H9 (cell line): ENCODE data around the gene BORA. TPM values are rescaled to one million over a fixed set of nuclear protein-coding genes. Genes with fewer than 3 reads are reported as not detected.

Source experiments
- DNase-seq: peaks from one replicate; pipeline ENCODE4 v3.0.0-alpha.2; 2017
- H2AFZ ChIP-seq: one replicate; pipeline ENCODE4 v1.6.1; 2013; ENCODE audit warnings: mild to moderate bottlenecking, low read length, control low read depth, moderate library complexity
- H2AK5ac ChIP-seq: 2 replicates; pipeline ENCODE4 v1.6.1; 2013; ENCODE audit warnings: low read length, control low read depth, mixed read lengths; ENCODE audit not compliant: insufficient read length
- H2BK120ac ChIP-seq: one replicate; pipeline ENCODE4 v1.6.1; 2013; ENCODE audit warnings: low read depth, mild to moderate bottlenecking, low read length, control low read depth, inconsistent platforms; ENCODE audit not compliant: poor library complexity, severe bottlenecking
- H2BK12ac ChIP-seq: 2 replicates; pipeline ENCODE4 v1.6.1; 2013; ENCODE audit warnings: low read length, control low read depth, mixed read lengths, low read depth; ENCODE audit not compliant: insufficient read length
- H2BK15ac ChIP-seq: 2 replicates; pipeline ENCODE4 v1.6.1; 2013; ENCODE audit warnings: low read depth, low read length, control low read depth
- H2BK20ac ChIP-seq: one replicate; pipeline ENCODE4 v1.6.1; 2013; ENCODE audit warnings: low read depth, mild to moderate bottlenecking, low read length, control low read depth, inconsistent platforms; ENCODE audit not compliant: poor library complexity, severe bottlenecking
- H2BK5ac ChIP-seq: 2 replicates; pipeline ENCODE4 v1.6.1; 2013; ENCODE audit warnings: low read length, control low read depth, mixed read lengths; ENCODE audit not compliant: insufficient read length
- H3K14ac ChIP-seq: 2 replicates; pipeline ENCODE4 v1.6.1; 2013; ENCODE audit warnings: low read length, control low read depth; ENCODE audit not compliant: insufficient read depth
- H3K18ac ChIP-seq: 2 replicates; pipeline ENCODE4 v1.6.1; 2013; ENCODE audit warnings: low read depth, mild to moderate bottlenecking, mixed read lengths, low read length, control low read depth; ENCODE audit not compliant: insufficient read length
- H3K23ac ChIP-seq: 2 replicates; pipeline ENCODE4 v1.6.1; 2013; ENCODE audit warnings: low read length, control low read depth, mixed read lengths, low read depth; ENCODE audit not compliant: insufficient read length
- H3K23me2 ChIP-seq: 2 replicates; pipeline ENCODE4 v1.6.1; 2013; ENCODE audit warnings: low read depth, mild to moderate bottlenecking, mixed read lengths, low read length, control low read depth; ENCODE audit not compliant: insufficient read length, poor library complexity, severe bottlenecking
- H3K27ac ChIP-seq: 2 replicates; pipeline ENCODE4 v1.5.1; 2013; ENCODE audit warnings: low read length, control low read depth, mixed read lengths, low read depth; ENCODE audit not compliant: insufficient read length
- H3K27me3 ChIP-seq: 2 replicates; pipeline ENCODE4 v1.6.1; 2013; ENCODE audit warnings: low read length, control low read depth, inconsistent platforms; ENCODE audit not compliant: insufficient read depth
- H3K4ac ChIP-seq: 2 replicates; pipeline ENCODE4 v1.6.1; 2013; ENCODE audit warnings: low read depth, mild to moderate bottlenecking, control low read depth, inconsistent platforms, low read length, moderate library complexity
- H3K4me1 ChIP-seq: 2 replicates; pipeline ENCODE4 v1.6.1; 2013; ENCODE audit warnings: low read length, control low read depth, inconsistent platforms; ENCODE audit not compliant: insufficient read depth
- H3K4me2 ChIP-seq: 2 replicates; pipeline ENCODE4 v1.6.1; 2013; ENCODE audit warnings: low read length, control low read depth, mixed read lengths; ENCODE audit not compliant: insufficient read length, insufficient read depth
- H3K56ac ChIP-seq: 2 replicates; pipeline ENCODE4 v1.6.1; 2013; ENCODE audit warnings: low read depth, mild to moderate bottlenecking, mixed read lengths, low read length, control low read depth; ENCODE audit not compliant: insufficient read length
- H3K79me1 ChIP-seq: 2 replicates; pipeline ENCODE4 v1.6.1; 2013; ENCODE audit warnings: low read depth, mild to moderate bottlenecking, moderate library complexity, low read length, control low read depth, inconsistent platforms; ENCODE audit not compliant: insufficient read depth, poor library complexity, severe bottlenecking
- H3K79me2 ChIP-seq: 2 replicates; pipeline ENCODE4 v1.6.1; 2013; ENCODE audit warnings: low read length, control low read depth, inconsistent platforms; ENCODE audit not compliant: insufficient read depth
- H3K9ac ChIP-seq: 2 replicates; pipeline ENCODE4 v1.6.1; 2013; ENCODE audit warnings: low read length, control low read depth, mixed read lengths; ENCODE audit not compliant: insufficient read length; ENCODE audit errors: extremely low read depth
- H3K9me3 ChIP-seq: one replicate; pipeline ENCODE4 v1.6.1; 2013; ENCODE audit warnings: low read depth, low read length, inconsistent platforms; ENCODE audit not compliant: control insufficient read depth
- H3T11ph ChIP-seq: one replicate; pipeline ENCODE4 v1.6.1; 2013; ENCODE audit warnings: mild to moderate bottlenecking, low read length, control low read depth, inconsistent platforms
- H4K20me1 ChIP-seq: one replicate; pipeline ENCODE4 v1.6.1; 2013; ENCODE audit not compliant: control insufficient read depth, insufficient read length, insufficient read depth
- H4K5ac ChIP-seq: 2 replicates; pipeline ENCODE4 v1.6.1; 2013; ENCODE audit warnings: low read depth, mild to moderate bottlenecking, mixed read lengths, low read length, control low read depth; ENCODE audit not compliant: insufficient read length
- H4K8ac ChIP-seq: replicated peaks from 2 replicates; pipeline ENCODE4 v1.6.1; 2013; ENCODE audit warnings: low read length, control low read depth, mixed read lengths, low read depth; ENCODE audit not compliant: insufficient read length
- H4K91ac ChIP-seq: 2 replicates; pipeline ENCODE4 v1.6.1; 2013; ENCODE audit warnings: low read depth, mild to moderate bottlenecking, moderate library complexity, mixed read lengths, low read length, control low read depth; ENCODE audit not compliant: insufficient read length
- H3K27ac Mint-ChIP-seq, 3 experiments: 2 replicates in 2 of 3; 3 replicates in 1 of 3; pipeline ENCODE4 v1.8.0; 2020 to 2021; ENCODE audit warnings: mixed read lengths in 3 of 3, mild to moderate bottlenecking in 1 of 3, moderate library complexity in 1 of 3
- H3K27me3 Mint-ChIP-seq: 2 replicates; pipeline ENCODE4 v1.8.0; 2021; ENCODE audit warnings: low read depth, mild to moderate bottlenecking, moderate library complexity, mixed read lengths
- H3K36me3 Mint-ChIP-seq, 3 experiments: 2 replicates in 2 of 3; 3 replicates in 1 of 3; pipeline ENCODE4 v1.8.0; 2020 to 2021; ENCODE audit warnings: low read depth in 3 of 3, mixed read lengths in 3 of 3; ENCODE audit not compliant: insufficient read depth in 1 of 3
- H3K4me1 Mint-ChIP-seq, 2 experiments: 2 replicates each; pipeline ENCODE4 v1.8.0; 2020; ENCODE audit warnings: mixed read lengths in 2 of 2
- H3K4me3 Mint-ChIP-seq, 2 experiments: 2 replicates in 1 of 2; 3 replicates in 1 of 2; pipeline ENCODE4 v1.8.0; 2020 to 2021; ENCODE audit warnings: mild to moderate bottlenecking in 2 of 2, mixed read lengths in 2 of 2, moderate library complexity in 1 of 2
- H3K9me3 Mint-ChIP-seq, 2 experiments: 2 replicates in 1 of 2; 3 replicates in 1 of 2; pipeline ENCODE4 v1.8.0; 2020; ENCODE audit warnings: mild to moderate bottlenecking in 2 of 2, mixed read lengths in 2 of 2, moderate library complexity in 1 of 2
- WGBS: extraction: QIAGEN DNeasy Blood & Tissue Kit; methylation state at CpG from one replicate; pipeline ENCODE4 v1.1.7; 2013; ENCODE audit warnings: missing lambda C conversion rate, low lambda C conversion rate, mixed read lengths; ENCODE audit not compliant: insufficient read length; ENCODE audit errors: extremely low coverage; 5-methylcytosine and 5-hydroxymethylcytosine counted together
- total RNA-seq: library from RNA; stranded (reverse); gene quantifications from 2 replicates; pipeline ENCODE4 v1.2.1, GENCODE V29; 2021
- TF ChIP-seq, protein P1 (sequence below): fragments of 200-600 bp; sonication (generic); conservative IDR thresholded peaks from 3 replicates; pipeline ENCODE4 v1.8.0; 2021; ENCODE audit warnings: antibody characterized with exemption, mild to moderate bottlenecking

Gene BORA
- total RNA-seq, 1 experiment from 2014 or later, result 16.5 TPM

DNA sequence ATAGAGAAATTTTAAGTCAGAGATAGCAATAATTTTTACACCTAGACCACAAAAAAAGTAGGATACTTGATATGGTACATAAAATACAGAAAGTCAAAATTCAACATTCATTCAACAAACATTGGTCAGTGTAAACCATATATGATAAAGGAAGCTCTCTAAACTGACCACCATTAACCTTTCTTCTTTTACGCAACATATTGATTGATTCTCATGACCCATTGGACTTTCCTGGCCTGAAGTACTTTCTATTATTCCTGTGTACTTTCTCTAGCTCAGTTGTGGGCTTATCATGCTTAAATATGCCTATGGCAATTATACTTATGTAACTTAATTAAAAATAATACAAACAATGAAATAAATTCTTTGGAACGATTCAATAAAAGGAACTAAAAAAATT, 64.9 kb downstream of the BORA start:
- no peak overlapping the region for H2BK15ac ChIP-seq
- H2BK120ac ChIP-seq, result no peak overlapping the region
- no peaks in the 10 kb centered on the region for H3K23me2 ChIP-seq
- H3K27ac Mint-ChIP-seq, result no peak overlapping the region
- H3K4me1 Mint-ChIP-seq, result no peaks in the 10 kb centered on the region
- H3K27me3 Mint-ChIP-seq, result no peaks in the 10 kb centered on the region
- no peak overlapping the region for H2BK20ac ChIP-seq
- H2AFZ ChIP-seq, result no peak overlapping the region
- no peak overlapping the region for H4K91ac ChIP-seq
- no peak overlapping the region for H3K9ac ChIP-seq
- no peak overlapping the region for H3K4ac ChIP-seq
- H3K9me3 Mint-ChIP-seq, result no peaks in the 10 kb centered on the region
- no peak overlapping the region for H3K23ac ChIP-seq
- TF ChIP-seq, protein P1, sequence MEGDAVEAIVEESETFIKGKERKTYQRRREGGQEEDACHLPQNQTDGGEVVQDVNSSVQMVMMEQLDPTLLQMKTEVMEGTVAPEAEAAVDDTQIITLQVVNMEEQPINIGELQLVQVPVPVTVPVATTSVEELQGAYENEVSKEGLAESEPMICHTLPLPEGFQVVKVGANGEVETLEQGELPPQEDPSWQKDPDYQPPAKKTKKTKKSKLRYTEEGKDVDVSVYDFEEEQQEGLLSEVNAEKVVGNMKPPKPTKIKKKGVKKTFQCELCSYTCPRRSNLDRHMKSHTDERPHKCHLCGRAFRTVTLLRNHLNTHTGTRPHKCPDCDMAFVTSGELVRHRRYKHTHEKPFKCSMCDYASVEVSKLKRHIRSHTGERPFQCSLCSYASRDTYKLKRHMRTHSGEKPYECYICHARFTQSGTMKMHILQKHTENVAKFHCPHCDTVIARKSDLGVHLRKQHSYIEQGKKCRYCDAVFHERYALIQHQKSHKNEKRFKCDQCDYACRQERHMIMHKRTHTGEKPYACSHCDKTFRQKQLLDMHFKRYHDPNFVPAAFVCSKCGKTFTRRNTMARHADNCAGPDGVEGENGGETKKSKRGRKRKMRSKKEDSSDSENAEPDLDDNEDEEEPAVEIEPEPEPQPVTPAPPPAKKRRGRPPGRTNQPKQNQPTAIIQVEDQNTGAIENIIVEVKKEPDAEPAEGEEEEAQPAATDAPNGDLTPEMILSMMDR, result no peak
- H3K79me2 ChIP-seq, result no peaks in the 10 kb centered on the region
- no peak overlapping the region for H2BK5ac ChIP-seq
- no peak overlapping the region for H3K4me2 ChIP-seq
- no peaks in the 10 kb centered on the region for H3K9me3 ChIP-seq
- no peak overlapping the region for H4K5ac ChIP-seq
- DNase-seq, result no peak
- no CpG with 5 or more reads among the region's 2 CpGs for WGBS
- peaks cover 12 to 34% (median 28%) of the 10 kb centered on the region in 3 experiments for H3K36me3 Mint-ChIP-seq
- no peak overlapping the region for H3K56ac ChIP-seq
- no peak overlapping the region for H2AK5ac ChIP-seq
- H2BK12ac ChIP-seq, result no peak overlapping the region
- no peak overlapping the region for H3K4me3 Mint-ChIP-seq
- no peaks in the 10 kb centered on the region for H3K4me1 ChIP-seq
- H3K14ac ChIP-seq, result no peak overlapping the region
- H4K20me1 ChIP-seq, result no peaks in the 10 kb centered on the region
- H3K18ac ChIP-seq, result no peak overlapping the region
- H4K8ac ChIP-seq, result no peak overlapping the region
- no peaks in the 10 kb centered on the region for H3K79me1 ChIP-seq
- H3T11ph ChIP-seq, result no peak overlapping the region
- no peaks in the 10 kb centered on the region for H3K27me3 ChIP-seq
- no peak overlapping the region for H3K27ac ChIP-seq
